ENCODE results near the gene MCRIP1.

DNA sequence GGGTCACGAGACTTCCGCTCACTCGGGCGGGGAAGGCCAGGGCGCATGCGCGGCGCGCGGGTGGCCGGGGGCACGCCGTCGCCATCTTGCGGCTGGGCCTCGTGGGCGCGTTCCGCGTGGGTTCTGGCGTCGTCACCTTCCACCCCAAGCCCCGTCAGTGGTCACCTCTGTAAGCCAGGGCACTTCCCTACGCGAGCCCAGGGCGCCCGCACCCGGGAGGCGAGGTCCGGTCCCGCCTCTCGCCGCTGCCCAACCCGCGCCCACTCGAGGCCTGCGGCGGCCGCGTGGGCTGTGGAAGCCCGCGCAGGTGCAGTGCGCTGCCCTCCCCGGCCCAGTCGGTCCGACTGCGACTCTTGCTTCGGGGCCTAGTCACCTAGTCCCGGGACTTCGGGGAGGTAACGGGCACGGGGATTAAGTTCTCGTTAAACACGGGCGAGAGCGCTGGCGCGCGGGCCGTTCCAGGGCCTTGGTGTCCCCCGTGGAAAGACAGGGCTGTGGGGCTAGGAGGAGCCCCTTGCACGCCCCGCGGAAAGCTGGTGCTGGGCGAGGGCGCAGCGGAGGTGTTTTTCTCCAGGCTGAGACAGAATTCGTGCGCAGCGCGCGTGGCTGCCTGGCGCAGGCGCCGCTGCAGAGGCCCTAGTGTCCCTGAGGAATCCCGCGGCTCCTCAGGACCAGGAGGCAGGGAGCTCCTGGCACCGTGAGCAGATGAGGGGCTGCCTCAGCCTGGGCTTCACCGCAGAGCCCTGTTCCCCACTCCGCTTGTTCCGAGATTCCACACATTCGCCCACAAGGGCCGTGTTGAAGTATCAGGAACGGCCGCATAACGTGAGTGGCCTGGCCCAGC lies 38.5 kb upstream of the MCRIP1 start:
- TF ChIP-seq ZNF274 (IDR thresholded peaks at IDR 0.05; ENCODE audit: low read depth, low read length), result no peak
- peak; percentile 72 for TF ChIP-seq YY1 (IDR thresholded peaks at IDR 0.05; ENCODE audit: insufficient read depth, insufficient read length)

Measured in NT2/D1 (cell line).